ENCODE measurements around the gene NEK5. TPM values are rescaled to one million over a fixed set of nuclear protein-coding genes. Genes with fewer than 3 reads are reported as not detected.

Gene NEK5
- total and polyA plus RNA-seq, 2 donors (not counting 3 experiments of a cell fraction or from before 2014, with no cell fraction given) = 0.03 to 0.18 TPM

- TF ChIP-seq POLR2AphosphoS5 (IDR thresholded peaks at IDR 0.05; ENCODE audit: insufficient read depth, low read depth, low read length) = no peak
- no peak for TF ChIP-seq POLR2A (IDR thresholded peaks at IDR 0.05; ENCODE audit: low read depth, low read length)
- no peak for TF ChIP-seq MYC (IDR thresholded peaks at IDR 0.05; ENCODE audit: low read depth, low read length)
- no peak for TF ChIP-seq MAX (IDR thresholded peaks at IDR 0.05; ENCODE audit: insufficient read depth, insufficient read length)
- TF ChIP-seq EZH2 (IDR thresholded peaks at IDR 0.05; ENCODE audit: borderline replicate concordance, low read depth, low read length, severe bottlenecking) = no peak
- no peak for TF ChIP-seq GATA2 (IDR thresholded peaks at IDR 0.05; ENCODE audit: insufficient read depth, insufficient read length, low read depth, low read length)
- TF ChIP-seq, protein P1, sequence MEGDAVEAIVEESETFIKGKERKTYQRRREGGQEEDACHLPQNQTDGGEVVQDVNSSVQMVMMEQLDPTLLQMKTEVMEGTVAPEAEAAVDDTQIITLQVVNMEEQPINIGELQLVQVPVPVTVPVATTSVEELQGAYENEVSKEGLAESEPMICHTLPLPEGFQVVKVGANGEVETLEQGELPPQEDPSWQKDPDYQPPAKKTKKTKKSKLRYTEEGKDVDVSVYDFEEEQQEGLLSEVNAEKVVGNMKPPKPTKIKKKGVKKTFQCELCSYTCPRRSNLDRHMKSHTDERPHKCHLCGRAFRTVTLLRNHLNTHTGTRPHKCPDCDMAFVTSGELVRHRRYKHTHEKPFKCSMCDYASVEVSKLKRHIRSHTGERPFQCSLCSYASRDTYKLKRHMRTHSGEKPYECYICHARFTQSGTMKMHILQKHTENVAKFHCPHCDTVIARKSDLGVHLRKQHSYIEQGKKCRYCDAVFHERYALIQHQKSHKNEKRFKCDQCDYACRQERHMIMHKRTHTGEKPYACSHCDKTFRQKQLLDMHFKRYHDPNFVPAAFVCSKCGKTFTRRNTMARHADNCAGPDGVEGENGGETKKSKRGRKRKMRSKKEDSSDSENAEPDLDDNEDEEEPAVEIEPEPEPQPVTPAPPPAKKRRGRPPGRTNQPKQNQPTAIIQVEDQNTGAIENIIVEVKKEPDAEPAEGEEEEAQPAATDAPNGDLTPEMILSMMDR (IDR thresholded peaks at IDR 0.05; ENCODE audit: extremely low read depth in 1 of 2, insufficient read depth in 1 of 2, low read depth in 1 of 2, low read length in 2 of 2) = no peak
- TF ChIP-seq FOS (IDR thresholded peaks at IDR 0.05; ENCODE audit: borderline replicate concordance, insufficient read depth, low read length) = no peak
- TF ChIP-seq JUN (IDR thresholded peaks at IDR 0.05; ENCODE audit: borderline replicate concordance, insufficient read depth, insufficient read length, low read depth) = no peak
- Histone ChIP-seq H3K4me3 (replicated peaks in 1 of 3; ENCODE audit: insufficient read depth in 1 of 3, low read depth in 1 of 3, low read length in 3 of 3) (no peak overlapping the region), H3K4me1 (ENCODE audit: control insufficient read depth, extremely low read depth, insufficient read depth, low read length) (peaks cover 8% of the 10 kb centered on the region), H3K27me3 (ENCODE audit: control insufficient read depth in 2 of 2, insufficient read depth in 2 of 2, low read length in 2 of 2) (peaks cover 0 to 6% of the 10 kb centered on the region in 2 experiments), H3K9ac (replicated peaks; ENCODE audit: extremely low read depth, insufficient read depth, low read length) (no peak overlapping the region), H4K20me1 (replicated peaks; ENCODE audit: control insufficient read depth, extremely low read depth, insufficient read depth, low read length) (no peaks in the 10 kb centered on the region), H3K9me3 (replicated peaks; ENCODE audit: control insufficient read depth, insufficient read depth, low read length) (no peaks in the 10 kb centered on the region), H3K4me2 (ENCODE audit: insufficient read depth, low read length) (no peak overlapping the region), H3K79me2 (ENCODE audit: control insufficient read depth, insufficient read depth, low read length) (no peaks in the 10 kb centered on the region), H3K36me3 (ENCODE audit: control insufficient read depth in 2 of 2, extremely low read depth in 1 of 2, insufficient read depth in 2 of 2, low read length in 2 of 2) (no peaks in the 10 kb centered on the region), H3K27ac (ENCODE audit: insufficient read depth, low read depth, low read length) (no peak overlapping the region), H2AFZ (ENCODE audit: low read depth, low read length) (no peak overlapping the region), H3K9me1 (replicated peaks; ENCODE audit: control insufficient read depth, extremely low read depth, insufficient read depth, low read length) (no peaks in the 10 kb centered on the region)
- dilution Hi-C loops (cut with MboI; ENCODE audit: extremely low pct_ligation_motif_present, low sequenced_read_pairs) = no loop called here
- CTCF ChIA-PET = interaction anchor here (1.3 to 4.9 kb wide), 6 partner anchors 26 to 1000 kb away, joined by 3 to 115 read pairs (median 24); no protein-coding TSS in a partner anchor
- no TSS peak for BruUV-seq (replicated peaks)
- POLR2A ChIA-PET = no interaction called here
- no peak for FAIRE-seq
- DNase-seq (ENCODE audit: low read depth, low spot score) = no peak
- intact Hi-C loops (cut with micrococcal nuclease) = loop anchor here (5.0 to 10.0 kb wide), 5 partner anchors 112 to 841 kb away; partner anchors contain the start of genes INTS6 and WDFY2
Observed at GRCh38 chr13:52125547-52125946, 3.3 kb downstream of the NEK5 start.

All from endothelial cell of umbilical vein (primary cell).